ENCODE results near the gene GGA2. TPM values are rescaled to one million over a fixed set of nuclear protein-coding genes. Genes with fewer than 3 reads are reported as not detected.
"Not testable (repeated sequence)": the region's sequence is repeated elsewhere in the genome, so short reads cannot be mapped to it uniquely, and the experiment has no call there.

Gene GGA2
- total RNA-seq, 2 donors from 2014 or later: 60.1 to 60.3 TPM

GRCh38 chr16:23485841-23486240 lies 24.5 kb downstream of the GGA2 start:
- intact Hi-C loops (cut with DNase I): no loop called here
- ATAC-seq: no peak
- no peak for DNase-seq

GRCh38 chr16:23485257-23485614 lies 25.1 kb downstream of the GGA2 start:
- ATAC-seq (no peak), DNase-seq (no peak)
- intact Hi-C loops (cut with DNase I): no loop called here

- DNase-seq (no peak), ATAC-seq (peak; percentile 19 to 43)
- intact Hi-C loops (cut with DNase I): no loop called here
Observed at GRCh38 chr16:23484510-23485256, 25.6 kb downstream of the GGA2 start.

GRCh38 chr16:23483492-23483891 lies 26.8 kb downstream of the GGA2 start:
- ATAC-seq; intact Hi-C loops (cut with DNase I); DNase-seq: not testable (repeated sequence)

- ATAC-seq: peak in 1 of 2 donors; percentile 46
- DNase-seq: no peak
- intact Hi-C loops (cut with DNase I): no loop called here
Observed at GRCh38 chr16:23482778-23483177, 27.5 kb downstream of the GGA2 start.

- intact Hi-C loops (cut with DNase I): no loop called here
- ATAC-seq (no peak), DNase-seq (no peak)
Observed at GRCh38 chr16:23480257-23480656, 30.0 kb downstream of the GGA2 start.

- intact Hi-C loops (cut with DNase I): no loop called here
- ATAC-seq (no peak), DNase-seq (no peak)
Observed at GRCh38 chr16:23479138-23479537, 31.2 kb downstream of the GGA2 start.

GRCh38 chr16:23478566-23478965 lies 31.7 kb downstream of the GGA2 start:
- DNase-seq: no peak
- intact Hi-C loops (cut with DNase I): no loop called here
- ATAC-seq: no peak

- ATAC-seq: no peak
- DNase-seq: no peak
- intact Hi-C loops (cut with DNase I): no loop called here
Observed at GRCh38 chr16:23476289-23476688, 34.0 kb downstream of the GGA2 start.

GRCh38 chr16:23469814-23470213 lies 40.5 kb downstream of the GGA2 start:
- no peak for DNase-seq
- peak in 1 of 2 donors; percentile 68 for ATAC-seq
- intact Hi-C loops (cut with DNase I): no loop called here

GRCh38 chr16:23466162-23466885 lies 44.0 kb downstream of the GGA2 start:
- peak in 1 of 2 donors; percentile 46 for ATAC-seq
- intact Hi-C loops (cut with DNase I): no loop called here
- DNase-seq: peak; percentile 34

- intact Hi-C loops (cut with DNase I): no loop called here
- DNase-seq (no peak), ATAC-seq (no peak)
Observed at GRCh38 chr16:23465179-23465578, 45.1 kb downstream of the GGA2 start.

GRCh38 chr16:23464196-23464595 lies 46.1 kb downstream of the GGA2 start:
- no peak for DNase-seq
- peak; percentile 16 to 44 for ATAC-seq
- intact Hi-C loops (cut with DNase I): no loop called here

- DNase-seq (peak; percentile 90), ATAC-seq (peak; percentile 78 to 92)
- intact Hi-C loops (cut with DNase I): not testable (repeated sequence)
Observed at GRCh38 chr16:23462994-23463393, 47.3 kb downstream of the GGA2 start.

- no peak for DNase-seq
- intact Hi-C loops (cut with DNase I): no loop called here
- ATAC-seq: peak in 1 of 2 donors; percentile 11
Observed at GRCh38 chr16:23453338-23454052, 56.8 kb downstream of the GGA2 start.

GRCh38 chr16:23452572-23453337 lies 57.5 kb downstream of the GGA2 start, which contains the start of gene COG7:
TSS of gene COG7 (minus strand) at chr16:23453189. CDS start at chr16:23452994, 195 bp downstream.
- ATAC-seq: peak; percentile 97
- DNase-seq: peak; percentile 92
- intact Hi-C loops (cut with DNase I): no loop called here

- ATAC-seq (peak in 1 of 2 donors; percentile 7), DNase-seq (no peak)
- intact Hi-C loops (cut with DNase I): no loop called here
Observed at GRCh38 chr16:23452221-23452571, 58.1 kb downstream of the GGA2 start.

- intact Hi-C loops (cut with DNase I): no loop called here
- ATAC-seq (no peak), DNase-seq (no peak)
Observed at GRCh38 chr16:23448392-23448791, 61.9 kb downstream of the GGA2 start.

GRCh38 chr16:23437542-23437941 lies 72.8 kb downstream of the GGA2 start:
- intact Hi-C loops (cut with DNase I): loop anchor here in 1 of 2 donors (10.0 kb wide), 1 partner anchor 543 kb away; no protein-coding TSS in a partner anchor
- not testable (repeated sequence) for ATAC-seq

More at GRCh38 chr16:23437542-23437941, 72.8 kb downstream of the GGA2 start:
- DNase-seq: not testable (repeated sequence)
